ENCODE measurements around the gene FBXO2. TPM values are rescaled to one million over a fixed set of nuclear protein-coding genes. Genes with fewer than 3 reads are reported as not detected.
A peak's percentile ranks its signal among the peaks of the same experiment; 100 is the strongest.

FBXO2 gene
- total and polyA plus RNA-seq, 9 of the 15 experiments (the other 6 are each of a cell fraction or from before 2014, with no cell fraction given) = 0.04 to 1.9 (median 0.27) TPM

DNA sequence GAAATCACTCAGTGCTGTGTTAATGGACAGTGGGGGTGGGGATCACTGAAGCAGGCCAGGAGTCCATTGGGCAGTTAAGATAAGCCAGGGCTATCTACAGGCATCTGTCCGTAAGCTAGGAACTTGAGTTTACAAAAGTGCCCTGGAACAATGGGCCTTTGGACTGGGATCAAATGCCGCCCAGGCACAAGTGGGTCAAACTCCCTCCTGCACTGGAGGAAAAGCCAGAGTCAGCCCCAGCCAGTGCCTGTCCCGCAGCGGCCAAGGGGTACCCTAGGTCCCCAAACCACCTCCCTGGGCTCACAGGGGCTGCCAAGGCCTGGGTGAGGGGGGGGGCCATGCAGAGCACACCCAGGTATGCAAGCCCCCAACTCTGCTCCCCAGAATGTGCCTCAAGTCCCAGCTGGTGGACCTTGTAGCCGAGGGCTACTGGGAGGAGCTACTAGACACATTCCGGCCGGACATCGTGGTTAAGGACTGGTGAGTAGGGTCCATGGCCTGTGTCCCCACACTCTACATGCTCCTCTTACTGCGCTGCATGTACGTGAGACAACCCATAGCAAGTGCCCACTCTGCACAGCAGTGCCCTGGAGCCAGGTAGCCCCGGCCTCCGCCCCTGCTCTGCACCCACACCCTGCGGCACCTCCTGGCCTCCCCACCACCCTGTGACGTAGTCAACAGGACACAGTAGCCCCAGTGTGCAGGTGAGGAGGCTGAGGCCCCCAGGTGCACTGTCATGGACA is 17.5 kb upstream of the FBXO2 start (continued):
- TF ChIP-seq, protein P1, sequence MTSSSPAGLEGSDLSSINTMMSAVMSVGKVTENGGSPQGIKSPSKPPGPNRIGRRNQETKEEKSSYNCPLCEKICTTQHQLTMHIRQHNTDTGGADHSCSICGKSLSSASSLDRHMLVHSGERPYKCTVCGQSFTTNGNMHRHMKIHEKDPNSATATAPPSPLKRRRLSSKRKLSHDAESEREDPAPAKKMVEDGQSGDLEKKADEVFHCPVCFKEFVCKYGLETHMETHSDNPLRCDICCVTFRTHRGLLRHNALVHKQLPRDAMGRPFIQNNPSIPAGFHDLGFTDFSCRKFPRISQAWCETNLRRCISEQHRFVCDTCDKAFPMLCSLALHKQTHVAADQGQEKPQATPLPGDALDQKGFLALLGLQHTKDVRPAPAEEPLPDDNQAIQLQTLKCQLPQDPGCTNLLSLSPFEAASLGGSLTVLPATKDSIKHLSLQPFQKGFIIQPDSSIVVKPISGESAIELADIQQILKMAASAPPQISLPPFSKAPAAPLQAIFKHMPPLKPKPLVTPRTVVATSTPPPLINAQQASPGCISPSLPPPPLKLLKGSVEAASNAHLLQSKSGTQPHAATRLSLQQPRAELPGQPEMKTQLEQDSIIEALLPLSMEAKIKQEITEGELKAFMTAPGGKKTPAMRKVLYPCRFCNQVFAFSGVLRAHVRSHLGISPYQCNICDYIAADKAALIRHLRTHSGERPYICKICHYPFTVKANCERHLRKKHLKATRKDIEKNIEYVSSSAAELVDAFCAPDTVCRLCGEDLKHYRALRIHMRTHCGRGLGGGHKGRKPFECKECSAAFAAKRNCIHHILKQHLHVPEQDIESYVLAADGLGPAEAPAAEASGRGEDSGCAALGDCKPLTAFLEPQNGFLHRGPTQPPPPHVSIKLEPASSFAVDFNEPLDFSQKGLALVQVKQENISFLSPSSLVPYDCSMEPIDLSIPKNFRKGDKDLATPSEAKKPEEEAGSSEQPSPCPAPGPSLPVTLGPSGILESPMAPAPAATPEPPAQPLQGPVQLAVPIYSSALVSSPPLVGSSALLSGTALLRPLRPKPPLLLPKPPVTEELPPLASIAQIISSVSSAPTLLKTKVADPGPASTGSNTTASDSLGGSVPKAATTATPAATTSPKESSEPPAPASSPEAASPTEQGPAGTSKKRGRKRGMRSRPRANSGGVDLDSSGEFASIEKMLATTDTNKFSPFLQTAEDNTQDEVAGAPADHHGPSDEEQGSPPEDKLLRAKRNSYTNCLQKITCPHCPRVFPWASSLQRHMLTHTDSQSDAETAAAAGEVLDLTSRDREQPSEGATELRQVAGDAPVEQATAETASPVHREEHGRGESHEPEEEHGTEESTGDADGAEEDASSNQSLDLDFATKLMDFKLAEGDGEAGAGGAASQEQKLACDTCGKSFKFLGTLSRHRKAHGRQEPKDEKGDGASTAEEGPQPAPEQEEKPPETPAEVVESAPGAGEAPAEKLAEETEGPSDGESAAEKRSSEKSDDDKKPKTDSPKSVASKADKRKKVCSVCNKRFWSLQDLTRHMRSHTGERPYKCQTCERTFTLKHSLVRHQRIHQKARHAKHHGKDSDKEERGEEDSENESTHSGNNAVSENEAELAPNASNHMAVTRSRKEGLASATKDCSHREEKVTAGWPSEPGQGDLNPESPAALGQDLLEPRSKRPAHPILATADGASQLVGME (CRISPR knock-in tag; IDR thresholded peaks at IDR 0.05) = 0 out of 2 replicates have a peak, but pooled peaks have one; percentile 42
- TF ChIP-seq SRF (CRISPR knock-in tag; IDR thresholded peaks at IDR 0.05) = 0 out of 4 replicates have a peak, but pooled peaks of 1 of the 2 experiments have one; percentile 57
- peak; percentile 76 for TF ChIP-seq NFIC (IDR thresholded peaks at IDR 0.05)
- TF ChIP-seq ERF (CRISPR knock-in tag; IDR thresholded peaks at IDR 0.05) = no peak
- TF ChIP-seq MYC (IDR thresholded peaks at IDR 0.05; ENCODE audit: low read depth, low read length) = peak; percentile 65
- TF ChIP-seq MYC (CRISPR knock-in tag; IDR thresholded peaks at IDR 0.05; ENCODE audit: borderline replicate concordance, low read depth) = 0 out of 2 replicates have a peak, but pooled peaks have one; percentile 33
- TF ChIP-seq RBM34 (IDR thresholded peaks at IDR 0.05; ENCODE audit: borderline replicate concordance, insufficient read depth, low read length) = no peak
- no peak for TF ChIP-seq POLR2H (tag; IDR thresholded peaks at IDR 0.05; ENCODE audit: low read depth)
- TF ChIP-seq ESRRA (IDR thresholded peaks at IDR 0.05; ENCODE audit: borderline replicate concordance, low read depth) = peak; percentile 41
- no peak for TF ChIP-seq FOS (IDR thresholded peaks at IDR 0.05; ENCODE audit: extremely low read depth, insufficient read length)
- TF ChIP-seq E2F5 (CRISPR knock-in tag; IDR thresholded peaks at IDR 0.05) = no peak
- TF ChIP-seq, protein P2, sequence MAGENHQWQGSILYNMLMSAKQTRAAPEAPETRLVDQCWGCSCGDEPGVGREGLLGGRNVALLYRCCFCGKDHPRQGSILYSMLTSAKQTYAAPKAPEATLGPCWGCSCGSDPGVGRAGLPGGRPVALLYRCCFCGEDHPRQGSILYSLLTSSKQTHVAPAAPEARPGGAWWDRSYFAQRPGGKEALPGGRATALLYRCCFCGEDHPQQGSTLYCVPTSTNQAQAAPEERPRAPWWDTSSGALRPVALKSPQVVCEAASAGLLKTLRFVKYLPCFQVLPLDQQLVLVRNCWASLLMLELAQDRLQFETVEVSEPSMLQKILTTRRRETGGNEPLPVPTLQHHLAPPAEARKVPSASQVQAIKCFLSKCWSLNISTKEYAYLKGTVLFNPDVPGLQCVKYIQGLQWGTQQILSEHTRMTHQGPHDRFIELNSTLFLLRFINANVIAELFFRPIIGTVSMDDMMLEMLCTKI (IDR thresholded peaks at IDR 0.05; ENCODE audit: partially characterized antibody) = no peak
- peak; percentile 42 for TF ChIP-seq BHLHE40 (IDR thresholded peaks at IDR 0.05; ENCODE audit: low read length)
- TF ChIP-seq, protein P3, sequence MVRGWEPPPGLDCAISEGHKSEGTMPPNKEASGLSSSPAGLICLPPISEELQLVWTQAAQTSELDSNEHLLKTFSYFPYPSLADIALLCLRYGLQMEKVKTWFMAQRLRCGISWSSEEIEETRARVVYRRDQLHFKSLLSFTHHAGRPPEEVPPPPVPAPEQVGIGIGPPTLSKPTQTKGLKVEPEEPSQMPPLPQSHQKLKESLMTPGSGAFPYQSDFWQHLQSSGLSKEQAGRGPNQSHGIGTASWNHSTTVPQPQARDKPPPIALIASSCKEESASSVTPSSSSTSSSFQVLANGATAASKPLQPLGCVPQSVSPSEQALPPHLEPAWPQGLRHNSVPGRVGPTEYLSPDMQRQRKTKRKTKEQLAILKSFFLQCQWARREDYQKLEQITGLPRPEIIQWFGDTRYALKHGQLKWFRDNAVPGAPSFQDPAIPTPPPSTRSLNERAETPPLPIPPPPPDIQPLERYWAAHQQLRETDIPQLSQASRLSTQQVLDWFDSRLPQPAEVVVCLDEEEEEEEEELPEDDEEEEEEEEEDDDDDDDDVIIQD (CRISPR knock-in tag; IDR thresholded peaks at IDR 0.05) = no peak
- peak; percentile 53 for TF ChIP-seq CXXC5 (CRISPR knock-in tag; IDR thresholded peaks at IDR 0.05)
- TF ChIP-seq, protein P4, sequence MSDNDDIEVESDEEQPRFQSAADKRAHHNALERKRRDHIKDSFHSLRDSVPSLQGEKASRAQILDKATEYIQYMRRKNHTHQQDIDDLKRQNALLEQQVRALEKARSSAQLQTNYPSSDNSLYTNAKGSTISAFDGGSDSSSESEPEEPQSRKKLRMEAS (CRISPR knock-in tag; IDR thresholded peaks at IDR 0.05) = peak; percentile 6; the same call in 1 of the 2 replicates
- TF ChIP-seq HLTF (IDR thresholded peaks at IDR 0.05) = no peak
- TF ChIP-seq SRSF7 (optimal IDR thresholded peaks at IDR 0.05; ENCODE audit: low read depth, low read length) = no peak

Data from K562 (cell line).